ENCODE results near the gene SAYSD1. TPM values are rescaled to one million over a fixed set of nuclear protein-coding genes. Genes with fewer than 3 reads are reported as not detected.

The SAYSD1 gene
- total and polyA plus RNA-seq, 11 donors = 6.5 to 14.6 (median 9.6) TPM

GRCh38 chr6:39108041-39108839 is 6.7 kb downstream of the SAYSD1 start:
- TF ChIP-seq POLR2A (IDR thresholded peaks at IDR 0.05) (no peak), CTCF (IDR thresholded peaks at IDR 0.05) (no peak)

GRCh38 chr6:39107641-39108040 is 7.3 kb downstream of the SAYSD1 start:
- 25 to 31% (median 30%) methylated on average over 2 of the region's 2 CpGs for WGBS, 4 donors
- no peak for DNase-seq
- ATAC-seq = peak in 1 of 4 donors; percentile 53
- H3K27ac ChIP-seq = no peak overlapping the region
- H3K4me3 ChIP-seq = no peak overlapping the region
- H3K36me3 ChIP-seq = peaks cover 0 to 41% (median 28%) of the 10 kb centered on the region in 9 donors
- intact Hi-C loops (cut with DNase I) = loop anchor here in 3 of 10 donors (10.0 kb wide), 3 partner anchors 113 to 787 kb away; no protein-coding TSS in a partner anchor
- H3K4me1 ChIP-seq = peaks cover 0 to 16% (median 0%) of the 10 kb centered on the region in 12 donors
- no peaks in the 10 kb centered on the region for H3K9me3 ChIP-seq
- no peaks in the 10 kb centered on the region for H3K27me3 ChIP-seq
- no peak for TF ChIP-seq CTCF (IDR thresholded peaks at IDR 0.05)
- TF ChIP-seq POLR2A (IDR thresholded peaks at IDR 0.05) = no peak

More at GRCh38 chr6:39108041-39108839, 6.7 kb downstream of the SAYSD1 start:
- Histone ChIP-seq H3K36me3 (peaks cover 0 to 41% (median 28%) of the 10 kb centered on the region in 9 donors), H3K9me3 (no peaks in the 10 kb centered on the region), H3K27ac (no peak overlapping the region), H3K4me1 (peaks cover 0 to 16% (median under 1%) of the 10 kb centered on the region in 12 donors), H3K27me3 (no peaks in the 10 kb centered on the region), H3K4me3 (no peak overlapping the region)
- ATAC-seq (no peak), DNase-seq (no peak)
- intact Hi-C loops (cut with DNase I) = loop anchor here in 3 of 10 donors (10.0 kb wide), 3 partner anchors 113 to 787 kb away; no protein-coding TSS in a partner anchor
- 63 to 84% (median 68%) methylated on average over 7 of the region's 7 CpGs for WGBS, 4 donors

- Histone ChIP-seq H3K27me3 (no peaks in the 10 kb centered on the region), H3K4me1 (peaks cover 0 to 13% (median 0%) of the 10 kb centered on the region in 12 donors), H3K36me3 (peaks cover 0 to 41% (median 28%) of the 10 kb centered on the region in 9 donors), H3K27ac (no peak overlapping the region), H3K4me3 (no peak overlapping the region), H3K9me3 (no peaks in the 10 kb centered on the region)
- intact Hi-C loops (cut with DNase I) = loop anchor here in 3 of 10 donors (10.0 kb wide), 3 partner anchors 112 to 788 kb away; no protein-coding TSS in a partner anchor
- WGBS, 4 donors = 60 to 75% (median 69%) methylated on average over 4 of the region's 4 CpGs
- DNase-seq (no peak), ATAC-seq (no peak)
- TF ChIP-seq POLR2A (IDR thresholded peaks at IDR 0.05) (no peak), CTCF (IDR thresholded peaks at IDR 0.05) (no peak)
These were observed 8.0 kb downstream of the SAYSD1 start for GRCh38 chr6:39107034-39107433.

- no peak for ATAC-seq
- peaks cover 0 to 10% (median 0%) of the 10 kb centered on the region in 12 donors for H3K4me1 ChIP-seq
- H3K27me3 ChIP-seq = no peaks in the 10 kb centered on the region
- intact Hi-C loops (cut with DNase I) = loop anchor here in 3 of 10 donors (10.0 kb wide), 3 partner anchors 110 to 790 kb away; no protein-coding TSS in a partner anchor
- no peaks in the 10 kb centered on the region for H3K9me3 ChIP-seq
- no peak overlapping the region for H3K4me3 ChIP-seq
- no peak overlapping the region for H3K27ac ChIP-seq
- H3K36me3 ChIP-seq = peaks cover 0 to 28% (median 17%) of the 10 kb centered on the region in 9 donors
- DNase-seq = no peak
- no peak for TF ChIP-seq POLR2A (IDR thresholded peaks at IDR 0.05)
- TF ChIP-seq CTCF (IDR thresholded peaks at IDR 0.05) = no peak
- WGBS, 4 donors = 71 to 78% (median 74%) methylated on average over 4 of the region's 4 CpGs
These were observed 10.5 kb downstream of the SAYSD1 start for GRCh38 chr6:39104528-39104927.
